Measurements from ENCODE around the gene PDZRN3.

- no peak for TF ChIP-seq CTCF (IDR thresholded peaks at IDR 0.05)
- TF ChIP-seq POLR2A (IDR thresholded peaks at IDR 0.05): no peak
Observed at GRCh38 chr3:73442886-73443285, 181.9 kb downstream of the PDZRN3 start.
